HG03139 (cell line): ENCODE data around the gene UNK.

Source experiments
- ATAC-seq: cut with Tn5 transposase; IDR thresholded peaks from one replicate; pipeline ENCODE4 v1.9.1; 2021; ENCODE audit not compliant: unreplicated experiment

The UNK gene

GRCh38 chr17:75832164-75832651 is 47.6 kb downstream of the UNK start:
- ATAC-seq: no peak

GRCh38 chr17:75832652-75833400 is 48.2 kb downstream of the UNK start:
- no peak for ATAC-seq

DNA sequence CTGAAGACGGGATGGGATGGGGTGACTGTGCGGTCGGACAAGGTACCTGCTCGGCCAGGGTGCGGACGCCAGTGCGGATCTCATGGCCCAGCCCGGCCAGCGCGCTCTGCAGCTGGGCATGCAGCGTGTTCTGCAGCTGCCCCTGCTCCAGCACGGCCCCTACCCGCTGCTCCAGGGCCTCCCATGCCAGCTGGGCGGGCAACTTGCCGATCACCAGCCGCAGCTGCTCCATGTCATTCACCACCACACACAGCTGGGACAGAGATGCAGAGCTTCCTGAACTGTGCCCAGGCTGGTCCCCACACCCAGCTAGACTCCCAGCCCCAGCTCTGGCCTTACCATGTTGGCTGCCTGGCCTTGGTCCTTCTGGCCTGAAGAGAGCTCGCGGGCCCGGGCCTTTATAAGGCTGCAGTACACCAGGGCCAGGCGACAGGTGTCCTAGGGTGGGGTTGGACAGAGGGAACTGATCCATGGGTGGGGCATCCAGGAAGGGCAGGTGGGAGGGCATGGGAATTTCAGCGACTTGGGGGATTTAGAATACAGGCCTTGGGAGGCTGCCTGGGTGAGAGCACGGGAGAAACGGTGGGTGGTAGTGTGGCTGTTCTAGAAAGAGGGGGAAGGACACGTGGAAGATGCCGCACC is 49.8 kb downstream of the UNK start:
- ATAC-seq: no peak

DNA sequence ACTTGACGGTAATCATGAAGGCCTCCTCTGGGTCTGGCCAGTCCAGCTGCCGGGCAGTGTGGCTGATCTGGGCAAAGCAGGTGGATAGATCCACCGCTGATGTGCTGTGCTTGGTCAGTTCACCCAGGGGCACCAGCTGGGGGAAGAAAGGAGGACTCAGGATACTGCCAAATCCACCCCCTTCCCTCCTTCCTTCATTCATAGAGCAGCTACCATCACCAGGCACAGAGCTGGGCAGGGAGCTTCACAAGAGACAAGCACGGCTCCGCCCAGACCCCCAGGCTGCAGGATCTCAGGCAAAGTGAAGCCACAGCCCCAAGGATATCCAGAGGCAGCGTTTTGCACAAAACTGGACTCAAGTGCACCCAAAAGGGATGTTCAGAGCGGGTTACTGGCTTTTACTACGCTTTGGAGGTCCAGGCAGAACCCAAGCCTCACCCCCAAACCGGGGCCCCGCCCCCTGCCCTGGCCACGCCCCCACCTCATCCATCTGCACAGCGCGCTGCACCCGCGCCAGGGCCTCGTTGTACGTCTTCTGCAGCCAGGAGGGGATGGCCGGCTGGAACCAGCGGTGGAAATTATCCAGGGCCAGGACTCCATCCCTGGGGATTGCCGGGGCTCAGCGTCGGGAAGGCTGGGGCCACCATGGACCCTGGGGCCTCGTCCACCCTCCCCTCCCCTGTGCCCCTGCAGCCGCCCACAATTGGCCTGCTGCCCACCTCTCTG is 50.5 kb downstream of the UNK start:
- ATAC-seq: no peak

- no peak for ATAC-seq
Observed at GRCh38 chr17:75835654-75835987, 51.0 kb downstream of the UNK start.

GRCh38 chr17:75836605-75837004 is 52.0 kb downstream of the UNK start:
- no peak for ATAC-seq

DNA sequence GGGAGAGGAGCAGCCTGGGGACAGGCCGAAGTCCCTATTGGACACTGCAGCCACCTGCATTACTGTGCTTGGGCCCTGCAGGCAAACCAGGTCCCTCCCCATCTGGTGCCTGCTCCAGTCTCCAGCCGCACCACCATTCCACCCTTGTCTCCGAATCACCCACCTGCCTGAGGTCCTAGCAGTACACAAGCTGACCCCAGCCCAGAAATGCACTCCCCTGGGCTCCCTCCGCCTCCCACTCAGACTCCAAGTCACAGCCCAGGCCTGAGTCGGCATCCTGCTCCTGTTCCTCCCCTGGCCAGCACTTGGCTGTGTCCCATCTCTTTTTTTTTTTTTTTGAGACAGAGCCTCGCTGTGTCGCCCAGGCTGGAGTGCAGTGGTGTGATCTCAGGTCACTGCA is 53.3 kb downstream of the UNK start:
- no peak for ATAC-seq

DNA sequence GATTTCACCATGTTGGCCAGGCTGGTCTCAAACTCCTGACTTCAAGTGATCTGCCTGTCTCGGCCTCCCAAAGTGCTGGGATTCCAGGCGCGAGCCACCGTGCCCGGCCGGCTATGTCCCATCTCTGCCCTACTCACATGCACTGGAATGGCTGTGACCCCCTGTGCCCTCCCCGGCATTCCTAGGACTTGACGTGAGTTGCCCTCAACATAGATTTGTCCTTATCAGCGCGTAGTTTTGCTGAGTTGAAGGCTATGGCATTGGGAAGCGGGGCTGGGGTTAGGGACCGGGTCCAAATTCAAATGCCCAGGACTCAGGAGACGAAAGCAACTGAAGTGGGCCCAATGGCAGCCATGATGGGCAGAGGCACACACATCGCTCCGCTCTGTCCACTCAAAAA is 53.8 kb downstream of the UNK start:
- ATAC-seq: no peak

DNA sequence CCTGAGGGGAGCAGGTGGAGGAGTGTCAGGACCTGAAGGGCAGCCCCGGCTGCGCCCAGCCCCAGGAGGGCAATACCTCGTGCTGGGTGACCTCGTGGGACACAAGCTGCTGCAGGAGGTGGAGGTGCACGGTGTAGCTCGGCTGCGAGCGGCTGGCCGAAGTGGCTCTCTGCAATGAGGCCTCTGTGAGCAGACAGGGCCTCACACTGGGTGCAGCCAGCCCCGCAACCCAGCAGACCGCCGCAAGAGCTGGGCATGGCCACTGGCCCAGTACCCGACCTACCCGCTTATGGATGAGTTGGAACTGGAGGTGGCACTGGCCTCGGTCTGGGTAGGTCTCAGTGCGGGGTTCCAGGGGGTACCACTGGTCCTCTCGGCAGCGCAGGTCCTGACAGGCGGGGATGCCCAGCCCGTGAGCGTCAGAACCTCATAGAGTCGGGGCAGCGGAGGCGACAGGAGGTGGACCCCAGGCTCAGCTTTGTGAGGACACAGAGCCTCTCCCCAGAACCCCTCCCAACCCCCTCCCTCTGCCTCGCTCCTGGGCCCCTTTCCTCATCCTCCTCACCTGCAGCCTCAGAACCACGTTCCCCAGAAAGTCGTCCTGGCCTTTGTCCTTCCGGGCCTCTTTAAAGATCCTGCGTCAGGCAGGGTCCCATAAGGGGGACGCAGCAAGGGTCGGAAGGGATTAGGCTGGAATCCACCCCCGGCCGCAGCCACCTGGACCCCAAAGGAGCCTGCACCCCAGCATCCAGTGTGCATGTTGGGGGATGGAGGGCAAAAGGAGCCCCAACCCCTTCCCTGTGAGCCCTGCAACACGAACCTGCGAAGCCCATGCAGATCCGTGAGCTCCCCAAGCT is 55.6 kb downstream of the UNK start:
- ATAC-seq: no peak

GRCh38 chr17:75840799-75841164 is 56.2 kb downstream of the UNK start:
- no peak for ATAC-seq

- ATAC-seq: no peak
Observed at GRCh38 chr17:75842411-75842810, 57.8 kb downstream of the UNK start.

DNA sequence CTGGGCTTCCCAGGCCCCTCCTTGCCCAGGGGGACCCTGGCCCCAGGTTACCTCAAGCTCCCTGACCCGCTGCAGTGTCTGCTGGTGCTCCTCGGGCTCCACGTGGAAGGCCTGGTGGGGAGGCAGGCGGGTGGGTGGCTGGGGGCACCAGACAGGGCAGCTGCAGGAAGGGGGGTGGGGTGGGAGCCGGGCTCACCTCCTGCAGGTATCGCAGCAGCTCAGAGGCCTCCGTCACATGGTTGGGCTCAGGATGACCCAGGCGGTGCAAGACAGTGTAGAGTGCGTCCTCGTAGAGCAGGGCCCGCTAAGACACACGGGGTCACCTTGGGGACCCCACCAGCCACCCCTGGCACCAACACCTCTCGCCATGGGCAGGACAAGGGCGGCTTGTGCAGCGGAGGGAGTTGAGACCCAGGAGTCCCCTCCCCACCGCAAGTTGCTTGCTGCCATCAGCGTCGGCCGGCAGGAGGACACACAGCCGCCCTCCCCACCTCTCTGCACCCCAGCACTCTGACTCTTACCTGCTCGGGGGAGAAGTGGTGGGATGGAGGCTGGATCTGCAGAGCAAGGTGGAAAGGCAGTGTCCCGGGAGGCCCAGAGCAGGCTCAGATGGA is 58.5 kb downstream of the UNK start:
- ATAC-seq: no peak

DNA sequence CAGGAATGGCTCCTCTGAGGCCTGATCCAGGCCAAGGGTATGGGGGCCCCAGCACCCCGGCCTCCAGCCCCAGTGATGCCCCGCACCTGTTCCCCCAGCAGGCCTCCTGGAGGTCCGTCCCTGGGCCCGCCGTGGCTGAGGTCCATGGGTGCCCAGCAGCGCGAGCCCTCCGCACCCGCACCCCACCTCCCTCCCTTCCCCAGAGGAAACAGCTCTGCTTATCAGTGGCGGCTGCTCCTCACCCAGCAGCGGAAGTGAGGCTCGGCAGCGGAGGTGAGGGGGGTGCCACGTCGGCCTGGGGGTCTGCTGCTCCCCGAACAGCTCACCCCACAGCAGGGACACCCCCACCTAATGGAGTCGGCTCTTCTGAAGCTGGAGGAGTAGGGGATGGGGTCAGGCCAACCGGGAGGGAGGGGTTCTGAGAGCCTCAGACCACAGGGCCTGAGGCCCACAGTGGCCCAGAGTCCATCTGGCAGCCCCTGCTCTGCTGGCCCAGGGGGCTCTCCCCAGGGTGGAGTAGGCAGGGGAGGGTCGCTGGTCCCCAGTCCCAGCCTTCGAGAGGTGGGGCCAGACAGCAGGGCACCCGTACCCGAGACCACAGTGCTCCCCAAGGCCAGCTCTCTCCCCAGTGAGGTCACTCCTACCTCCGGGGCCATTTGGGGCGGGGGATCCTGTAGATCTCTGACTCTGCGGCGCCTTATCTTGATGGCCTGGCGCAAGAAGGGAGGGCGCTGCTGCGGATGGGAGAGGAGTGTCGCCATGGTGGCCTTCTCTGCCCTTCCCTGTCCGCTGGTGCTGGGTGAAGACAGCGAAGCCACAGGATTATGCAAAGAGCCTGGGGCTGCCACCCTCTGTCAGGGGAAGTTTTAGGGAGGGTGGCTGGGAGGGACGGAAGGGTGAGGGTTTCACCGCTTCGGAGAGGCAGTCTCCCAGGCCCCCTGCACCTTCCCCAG is 59.2 kb downstream of the UNK start, which contains the start of gene UNC13D:
TSS of gene UNC13D (minus strand) at position 828 of the 953 bp plus-strand sequence. CDS start at position 761, 67 bp downstream.
- ATAC-seq: no peak

- ATAC-seq: no peak
Observed at GRCh38 chr17:75844530-75845057, 60.0 kb downstream of the UNK start.

DNA sequence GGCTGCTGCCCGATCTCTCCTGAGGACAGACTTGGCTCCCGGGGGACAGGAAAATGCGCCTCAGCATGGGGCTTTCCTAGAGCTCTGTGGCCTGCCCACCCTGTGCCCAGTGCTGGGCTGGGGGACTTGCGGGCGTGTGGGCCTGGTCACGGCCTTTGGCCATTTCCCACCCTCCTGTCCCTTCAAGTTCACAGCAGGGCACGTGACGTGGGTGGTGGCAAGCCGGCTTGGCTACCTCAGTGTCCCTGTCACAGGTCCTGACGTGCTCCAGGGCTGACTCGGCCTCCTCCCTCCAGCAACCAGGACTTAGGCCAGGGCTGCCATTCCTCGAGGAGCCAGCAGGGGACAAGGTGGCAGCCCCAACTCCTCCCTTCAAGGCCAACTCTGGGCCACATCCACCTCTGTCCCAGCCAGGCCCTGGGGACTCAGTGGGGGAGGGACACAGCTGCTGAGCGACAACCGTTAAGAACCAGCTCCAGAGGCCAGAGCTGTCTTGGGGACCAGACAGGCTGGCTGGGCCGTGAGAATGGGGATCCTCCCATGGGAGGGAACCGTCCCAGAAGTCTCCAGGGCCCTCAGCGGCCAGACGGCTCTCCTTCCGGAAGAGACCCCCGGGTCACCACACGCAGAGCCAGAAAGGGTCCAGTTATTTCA is 60.6 kb downstream of the UNK start:
- ATAC-seq: peak; percentile 76

- no peak for ATAC-seq
Observed at GRCh38 chr17:75845933-75846691, 61.5 kb downstream of the UNK start.

DNA sequence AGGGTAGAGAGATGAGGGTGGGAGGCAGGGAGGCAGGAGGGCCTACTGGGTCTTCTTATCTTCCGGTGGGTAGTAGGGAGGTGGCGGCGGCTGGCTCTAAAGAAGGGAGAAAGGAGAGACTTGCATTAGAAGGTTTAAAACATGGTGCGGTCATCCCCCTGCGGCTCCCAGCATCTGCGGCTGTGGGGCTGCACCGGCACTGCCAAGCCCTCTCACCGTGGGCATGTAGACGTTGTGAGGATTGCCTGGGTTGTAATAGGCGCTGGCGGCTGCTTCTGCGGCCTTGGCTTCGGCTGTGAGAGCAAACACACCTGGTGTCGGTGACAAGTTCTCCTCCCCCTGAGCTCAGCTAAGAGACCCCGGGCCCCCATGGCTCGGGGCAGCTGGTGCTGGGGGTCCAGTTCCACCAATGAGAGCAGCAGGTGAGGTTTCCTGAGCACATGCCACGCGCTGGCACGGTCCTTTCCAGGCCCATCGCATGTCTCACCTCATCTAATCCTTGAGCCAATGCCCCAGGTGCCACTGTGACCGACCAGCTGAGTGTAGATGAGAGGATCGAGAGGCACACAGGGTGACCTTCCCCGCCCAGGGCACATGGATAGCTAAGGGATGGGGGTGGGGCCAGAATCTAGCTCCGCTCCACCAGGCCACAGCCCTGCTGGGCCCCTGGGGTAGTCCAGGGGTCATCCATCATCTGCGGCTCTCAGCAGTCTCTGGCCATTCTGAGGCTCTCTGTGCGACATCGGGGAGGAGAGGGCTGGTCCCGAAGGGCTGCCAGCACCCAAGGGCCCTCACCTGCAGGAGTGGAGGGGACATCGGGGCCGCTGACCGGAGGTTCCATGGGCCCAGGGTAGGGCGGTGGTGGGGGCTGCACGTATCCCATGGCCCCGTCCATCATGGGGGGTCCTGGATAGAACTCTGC is 62.3 kb downstream of the UNK start:
- ATAC-seq: no peak
